Neuronal stem cell (in vitro differentiated cells): ENCODE results near the gene GPANK1.

Source experiments
- DNase-seq: peaks from one replicate; pipeline ENCODE4 v3.0.0-alpha.2; 2013; ENCODE audit warnings: low spot score
- H2AFZ ChIP-seq: one replicate; pipeline ENCODE4 v1.6.1; 2013; ENCODE audit warnings: mild to moderate bottlenecking, low read length, inconsistent platforms
- H2AK5ac ChIP-seq: 2 replicates; pipeline ENCODE4 v1.6.1; 2013; ENCODE audit warnings: low read depth, mild to moderate bottlenecking, inconsistent platforms, low read length, moderate library complexity, mixed read lengths
- H2BK120ac ChIP-seq: 2 replicates; pipeline ENCODE4 v1.6.1; 2013; ENCODE audit warnings: low read depth, mild to moderate bottlenecking, inconsistent platforms, low read length, moderate library complexity, mixed read lengths
- H2BK12ac ChIP-seq: one replicate; pipeline ENCODE4 v1.6.1; 2013; ENCODE audit warnings: low read length, inconsistent platforms
- H2BK15ac ChIP-seq: 2 replicates; pipeline ENCODE4 v1.6.1; 2013; ENCODE audit warnings: mild to moderate bottlenecking, low read length, inconsistent platforms, mixed read lengths
- H2BK5ac ChIP-seq: one replicate; pipeline ENCODE4 v1.6.1; 2013; ENCODE audit warnings: inconsistent platforms, mild to moderate bottlenecking, low read length, moderate library complexity
- H3K14ac ChIP-seq: one replicate; pipeline ENCODE4 v1.6.1; 2013; ENCODE audit warnings: low read length, inconsistent platforms
- H3K18ac ChIP-seq: 2 replicates; pipeline ENCODE4 v1.6.1; 2013; ENCODE audit warnings: low read length, inconsistent platforms
- H3K23ac ChIP-seq: 2 replicates; pipeline ENCODE4 v1.6.1; 2013; ENCODE audit warnings: low read depth, mild to moderate bottlenecking, mixed read lengths, low read length, inconsistent platforms; ENCODE audit not compliant: poor library complexity
- H3K27ac ChIP-seq: replicated peaks from 3 replicates; pipeline ENCODE4 v1.5.1; 2013; ENCODE audit warnings: low read length, inconsistent platforms
- H3K27me3 ChIP-seq, 3 experiments: 2 replicates each; pipeline ENCODE4 v1.6.1; 2013; ENCODE audit warnings: low read length in 3 of 3, mild to moderate bottlenecking in 2 of 3, inconsistent platforms in 1 of 3, low read depth in 1 of 3, mixed read lengths in 1 of 3, moderate library complexity in 1 of 3; ENCODE audit not compliant: control insufficient read depth in 3 of 3, insufficient read depth in 3 of 3
- H3K36me3 ChIP-seq, 2 donors: replicated peaks in 1 of 2; 2 replicates each; pipeline ENCODE4 v1.6.1; 2013; ENCODE audit warnings: low read length in 2 of 2; ENCODE audit not compliant: control insufficient read depth in 2 of 2, insufficient read depth in 2 of 2
- H3K4ac ChIP-seq: 2 replicates; pipeline ENCODE4 v1.6.1; 2013; ENCODE audit warnings: inconsistent platforms, mild to moderate bottlenecking, low read length, moderate library complexity
- H3K4me1 ChIP-seq, 2 donors: 1 replicate in 1 of 2; 2 replicates in 1 of 2; pipeline ENCODE4 v1.6.1; 2013; ENCODE audit warnings: low read length in 2 of 2, low read depth in 1 of 2; ENCODE audit not compliant: control insufficient read depth in 2 of 2, insufficient read depth in 1 of 2
- H3K4me2 ChIP-seq: one replicate; pipeline ENCODE4 v1.6.1; 2013; ENCODE audit warnings: mild to moderate bottlenecking, low read length, inconsistent platforms; ENCODE audit not compliant: insufficient read depth, poor library complexity, severe bottlenecking
- H3K4me3 ChIP-seq, 2 donors: 2 replicates each; pipeline ENCODE4 v1.5.1; 2013; ENCODE audit warnings: low read length in 2 of 2, mild to moderate bottlenecking in 2 of 2, inconsistent platforms in 1 of 2, moderate library complexity in 1 of 2
- H3K79me1 ChIP-seq: one replicate; pipeline ENCODE4 v1.6.1; 2013; ENCODE audit warnings: low read depth, mild to moderate bottlenecking, inconsistent platforms, low read length, moderate library complexity
- H3K9ac ChIP-seq: one replicate; pipeline ENCODE4 v1.6.1; 2013; ENCODE audit warnings: mild to moderate bottlenecking, low read depth, low read length, inconsistent platforms; ENCODE audit not compliant: poor library complexity
- H3K9me3 ChIP-seq, 2 donors: replicated peaks in 1 of 2; 2 replicates each; pipeline versions ENCODE3 to v1.6.1; 2013; ENCODE audit warnings: low read length in 2 of 2, mild to moderate bottlenecking in 2 of 2, inconsistent platforms in 1 of 2, low read depth in 1 of 2, mixed read lengths in 1 of 2, moderate library complexity in 1 of 2; ENCODE audit not compliant: control insufficient read depth in 2 of 2, insufficient read depth in 1 of 2
- H4K8ac ChIP-seq: one replicate; pipeline ENCODE4 v1.6.1; 2013; ENCODE audit warnings: low read depth, mild to moderate bottlenecking, inconsistent platforms, low read length, moderate library complexity
- H4K91ac ChIP-seq: one replicate; pipeline ENCODE4 v1.6.1; 2013; ENCODE audit warnings: low read length, low read depth, mild to moderate bottlenecking, inconsistent platforms; ENCODE audit not compliant: poor library complexity
- WGBS, 2 donors: extraction: QIAGEN DNeasy Blood & Tissue Kit; methylation state at CpG; one replicate each; pipeline ENCODE4 v1.1.7; 2013; ENCODE audit warnings: missing lambda C conversion rate in 2 of 2, mixed read lengths in 1 of 2; ENCODE audit not compliant: insufficient read length in 2 of 2, insufficient replicate concordance in 1 of 2; ENCODE audit errors: extremely low coverage in 2 of 2; 5-methylcytosine and 5-hydroxymethylcytosine counted together

Gene GPANK1

GRCh38 chr6:31620586-31621319, 44.0 kb downstream of the GPANK1 start, which contains the start of gene PRRC2A:
Gene PRRC2A, plus strand, starts transcription at chr6:31620715. Its CDS starts 2,075 bp downstream, at chr6:31622790.
- Histone ChIP-seq H3K14ac (no peak within 1 kb of the TSS), H2AK5ac (peak within 1 kb of the TSS; percentile 43), H3K4me3 (peak within 1 kb of the TSS; percentile 85 to 95), H3K27ac (peak within 1 kb of the TSS; percentile 100), H3K23ac (peak within 1 kb of the TSS; percentile 97), H3K4me2 (peak within 1 kb of the TSS; percentile 82), H3K18ac (peak within 1 kb of the TSS; percentile 100), H2BK120ac (peak within 1 kb of the TSS; percentile 57), H3K4me1 (peaks cover 7 to 13% of the 10 kb centered on the region in 2 donors), H2BK15ac (peak within 1 kb of the TSS; percentile 82), H2BK5ac (peak within 1 kb of the TSS; percentile 96), H3K79me1 (peaks cover 5% of the 10 kb centered on the region), H3K9me3 (no peaks in the 10 kb centered on the region), H3K9ac (peak within 1 kb of the TSS; percentile 96), H2AFZ (peak within 1 kb of the TSS; percentile 83), H4K8ac (peak within 1 kb of the TSS; percentile 96), H3K27me3 (no peaks in the 10 kb centered on the region), H3K36me3 (peaks cover 33 to 45% of the 10 kb centered on the region in 2 donors), H2BK12ac (no peak within 1 kb of the TSS), H4K91ac (no peak within 1 kb of the TSS), H3K4ac (no peak within 1 kb of the TSS)
- no peak for DNase-seq
- WGBS, 2 donors: no CpG with 5 or more reads among the region's 67 CpGs

- peaks cover 26 to 37% of the 10 kb centered on the region in 2 donors for H3K36me3 ChIP-seq
- no peak overlapping the region for H3K14ac ChIP-seq
- no peak overlapping the region for H2AK5ac ChIP-seq
- peak overlapping the region; percentile 59 to 82 for H3K4me3 ChIP-seq
- H3K4me1 ChIP-seq: peaks cover 7 to 19% of the 10 kb centered on the region in 2 donors
- H3K9me3 ChIP-seq: no peaks in the 10 kb centered on the region
- WGBS, 2 donors: no CpG with 5 or more reads among the region's 50 CpGs
- H2BK15ac ChIP-seq: peak overlapping the region; percentile 82
- peak overlapping the region; percentile 96 for H4K8ac ChIP-seq
- H3K4ac ChIP-seq: no peak overlapping the region
- H2BK120ac ChIP-seq: peak overlapping the region; percentile 57
- H3K27me3 ChIP-seq: no peaks in the 10 kb centered on the region
- DNase-seq: peak; percentile 99
- H2BK12ac ChIP-seq: no peak overlapping the region
- H2BK5ac ChIP-seq: peak overlapping the region; percentile 91
- peak overlapping the region; percentile 83 for H2AFZ ChIP-seq
- H3K18ac ChIP-seq: peak overlapping the region; percentile 100
- peak overlapping the region; percentile 100 for H3K27ac ChIP-seq
- H3K4me2 ChIP-seq: peak overlapping the region; percentile 67
- H3K23ac ChIP-seq: peak overlapping the region; percentile 97
- no peak overlapping the region for H4K91ac ChIP-seq
- H3K9ac ChIP-seq: peak overlapping the region; percentile 96
- peaks cover 5% of the 10 kb centered on the region for H3K79me1 ChIP-seq
Observed at GRCh38 chr6:31619805-31620585, 44.8 kb downstream of the GPANK1 start.

GRCh38 chr6:31617010-31617409, 47.8 kb downstream of the GPANK1 start:
- Histone ChIP-seq H3K4me2 (no peak overlapping the region), H3K36me3 (peaks cover 4 to 7% of the 10 kb centered on the region in 2 donors), H3K4me3 (no peak overlapping the region), H3K4ac (no peak overlapping the region), H2BK120ac (no peak overlapping the region), H3K27ac (no peak overlapping the region), H2BK5ac (no peak overlapping the region), H3K23ac (no peak overlapping the region), H2AFZ (no peak overlapping the region), H2BK15ac (no peak overlapping the region), H4K8ac (no peak overlapping the region), H3K14ac (no peak overlapping the region), H3K9ac (no peak overlapping the region), H3K4me1 (peaks cover 3 to 13% of the 10 kb centered on the region in 2 donors), H2AK5ac (no peak overlapping the region), H3K27me3 (no peaks in the 10 kb centered on the region), H3K79me1 (no peaks in the 10 kb centered on the region), H3K18ac (no peak overlapping the region), H3K9me3 (no peaks in the 10 kb centered on the region), H4K91ac (no peak overlapping the region), H2BK12ac (no peak overlapping the region)
- no peak for DNase-seq
- WGBS, 2 donors: no CpG with 5 or more reads among the region's 2 CpGs

- peak overlapping the region; percentile 27 for H2AFZ ChIP-seq
- no peak overlapping the region for H3K9ac ChIP-seq
- no peaks in the 10 kb centered on the region for H3K27me3 ChIP-seq
- H3K18ac ChIP-seq: no peak overlapping the region
- H3K4me3 ChIP-seq: no peak overlapping the region
- DNase-seq: no peak
- H3K23ac ChIP-seq: no peak overlapping the region
- H2BK5ac ChIP-seq: no peak overlapping the region
- no peak overlapping the region for H2BK12ac ChIP-seq
- H3K27ac ChIP-seq: no peak overlapping the region
- H3K4me1 ChIP-seq: peaks cover 2 to 11% of the 10 kb centered on the region in 2 donors
- H4K8ac ChIP-seq: no peak overlapping the region
- no peak overlapping the region for H3K4me2 ChIP-seq
- no peak overlapping the region for H2AK5ac ChIP-seq
- H3K9me3 ChIP-seq: no peaks in the 10 kb centered on the region
- no CpG with 5 or more reads among the region's 7 CpGs for WGBS, 2 donors
- peak overlapping the region; percentile 51 for H2BK120ac ChIP-seq
- H4K91ac ChIP-seq: no peak overlapping the region
- no peak overlapping the region for H2BK15ac ChIP-seq
- H3K14ac ChIP-seq: no peak overlapping the region
- no peaks in the 10 kb centered on the region for H3K79me1 ChIP-seq
- H3K36me3 ChIP-seq: no peaks in the 10 kb centered on the region
- H3K4ac ChIP-seq: no peak overlapping the region
Observed at GRCh38 chr6:31615748-31616147, 49.0 kb downstream of the GPANK1 start.
